HEK293 (cell line): ENCODE results near the gene DCAF5.

Experiments
- CTCF ChIA-PET: fragments of 350-600 bp; formaldehyde crosslinking; extraction: SDS; loops from one replicate; lab custom pipeline; 2021; ENCODE audit warnings: antibody characterized with exemption; lab: Yijun Ruan, JAX
- POLR2A ChIA-PET: fragments of 300-600 bp; formaldehyde crosslinking; extraction: SDS; loops from one replicate; lab custom pipeline; 2020; ENCODE audit warnings: antibody characterized with exemption, inconsistent platforms; lab: Yijun Ruan, JAX
- H3K27ac ChIP-seq: fragments of 200-500 bp; sonication (Bioruptor generic); 2 replicates; pipeline ENCODE4 v1.5.1; 2014; ENCODE audit warnings: low read depth, low read length, control low read depth, inconsistent platforms; ENCODE audit errors: extremely low read depth
- H3K36me3 ChIP-seq, 2 experiments: fragments of 200-500 bp in 1 of 2; sonication (Bioruptor generic) in 1 of 2; 1 replicate in 1 of 2; 2 replicates in 1 of 2; pipeline ENCODE4 v1.5.1; 2014 to 2017; ENCODE audit warnings: inconsistent platforms in 2 of 2, low read length in 2 of 2; ENCODE audit not compliant: control insufficient read depth in 2 of 2, insufficient read depth in 1 of 2
- H3K4me1 ChIP-seq: fragments of 200-500 bp; sonication (Bioruptor generic); 2 replicates; pipeline ENCODE4 v1.5.1; 2014; ENCODE audit warnings: mild to moderate bottlenecking, low read length, inconsistent platforms; ENCODE audit not compliant: control insufficient read depth, insufficient read depth
- H3K4me3 ChIP-seq: 2 replicates; pipeline ENCODE4 v1.5.1; 2011; ENCODE audit warnings: low read depth, mild to moderate bottlenecking, control low read depth, low read length, moderate library complexity
- H3K9me3 ChIP-seq: fragments of 200-500 bp; sonication (Bioruptor generic); 2 replicates; pipeline ENCODE4 v1.5.1; 2014; ENCODE audit warnings: low read depth, low read length, inconsistent platforms; ENCODE audit not compliant: control insufficient read depth, insufficient read depth
- EGR2 ChIP-seq: fragments of 450-650 bp; formaldehyde crosslinking; IDR thresholded peaks from 2 replicates; pipeline ENCODE4 v1.5.1; 2016; ENCODE audit warnings: low read depth, missing biosample characterization, missing genetic modification characterization
- GLIS1 ChIP-seq: fragments of 450-650 bp; formaldehyde crosslinking; IDR thresholded peaks from 2 replicates; pipeline ENCODE4 v1.5.1; 2016; ENCODE audit warnings: missing biosample characterization, missing genetic modification characterization
- YY2 ChIP-seq: fragments of 450-650 bp; formaldehyde crosslinking; IDR thresholded peaks from 2 replicates; pipeline ENCODE4 v1.5.1; 2016; ENCODE audit warnings: missing biosample characterization, missing genetic modification characterization
- ZFHX2 ChIP-seq: fragments of 450-650 bp; formaldehyde crosslinking; conservative IDR thresholded peaks from 2 replicates; pipeline ENCODE4 v1.5.1; 2016; ENCODE audit warnings: missing biosample characterization, missing genetic modification characterization
- ZNF121 ChIP-seq: fragments of 450-650 bp; formaldehyde crosslinking; IDR thresholded peaks from 2 replicates; pipeline ENCODE4 v1.5.1; 2016; ENCODE audit warnings: missing biosample characterization, missing genetic modification characterization
- ZNF140 ChIP-seq: fragments of 450-650 bp; formaldehyde crosslinking; IDR thresholded peaks from 2 replicates; pipeline ENCODE4 v1.5.1; 2016; ENCODE audit warnings: missing biosample characterization, missing genetic modification characterization
- ZNF146 ChIP-seq: fragments of 450-650 bp; formaldehyde crosslinking; IDR thresholded peaks from 2 replicates; pipeline ENCODE4 v1.5.1; 2016; ENCODE audit warnings: missing biosample characterization, missing genetic modification characterization
- ZNF155 ChIP-seq: fragments of 450-650 bp; formaldehyde crosslinking; IDR thresholded peaks from 2 replicates; pipeline ENCODE4 v1.5.1; 2016; ENCODE audit warnings: missing biosample characterization, missing genetic modification characterization
- ZNF184 ChIP-seq: fragments of 450-650 bp; IDR thresholded peaks from 2 replicates; pipeline ENCODE4 v1.5.1; 2018; ENCODE audit warnings: missing biosample characterization, mild to moderate bottlenecking, missing genetic modification characterization
- ZNF202 ChIP-seq: fragments of 450-650 bp; formaldehyde crosslinking; IDR thresholded peaks from 2 replicates; pipeline ENCODE4 v1.5.1; 2016; ENCODE audit warnings: missing biosample characterization, missing genetic modification characterization, borderline replicate concordance
- ZNF266 ChIP-seq: fragments of 450-650 bp; formaldehyde crosslinking; IDR thresholded peaks from 2 replicates; pipeline ENCODE4 v1.5.1; 2016; ENCODE audit warnings: missing biosample characterization, missing genetic modification characterization, low read depth
- ZNF501 ChIP-seq: fragments of 450-650 bp; formaldehyde crosslinking; IDR thresholded peaks from 2 replicates; pipeline ENCODE4 v1.5.1; 2016; ENCODE audit warnings: missing biosample characterization, missing genetic modification characterization
- ZNF548 ChIP-seq: fragments of 450-650 bp; formaldehyde crosslinking; IDR thresholded peaks from 2 replicates; pipeline ENCODE4 v1.5.1; 2016; ENCODE audit warnings: missing biosample characterization, missing genetic modification characterization
- ZNF600 ChIP-seq: fragments of 450-650 bp; formaldehyde crosslinking; IDR thresholded peaks from 2 replicates; pipeline ENCODE4 v1.5.1; 2016; ENCODE audit warnings: missing biosample characterization, missing genetic modification characterization
- ZNF677 ChIP-seq: fragments of 450-650 bp; IDR thresholded peaks from 2 replicates; pipeline ENCODE4 v1.5.0; 2018; ENCODE audit warnings: missing biosample characterization, mild to moderate bottlenecking, missing genetic modification characterization, moderate library complexity
- ZNF777 ChIP-seq: fragments of 450-650 bp; formaldehyde crosslinking; IDR thresholded peaks from 2 replicates; pipeline ENCODE4 v1.5.1; 2017; ENCODE audit warnings: missing biosample characterization, missing genetic modification characterization, borderline replicate concordance
- ZXDB ChIP-seq: fragments of 450-650 bp; formaldehyde crosslinking; IDR thresholded peaks from 2 replicates; pipeline ENCODE4 v1.5.1; 2016; ENCODE audit warnings: missing biosample characterization, missing genetic modification characterization
- TF ChIP-seq, protein P1 (sequence below): fragments of 450-650 bp; formaldehyde crosslinking; IDR thresholded peaks from 2 replicates; pipeline ENCODE4 v1.5.1; 2016; ENCODE audit warnings: missing biosample characterization, missing genetic modification characterization
- TF ChIP-seq, protein P2 (sequence below): fragments of 450-650 bp; formaldehyde crosslinking; IDR thresholded peaks from 2 replicates; pipeline ENCODE4 v1.5.1; 2016; ENCODE audit warnings: missing biosample characterization, missing genetic modification characterization
- TF ChIP-seq, protein P3 (sequence below): fragments of 450-650 bp; formaldehyde crosslinking; IDR thresholded peaks from 2 replicates; pipeline ENCODE4 v1.5.1; 2016; ENCODE audit warnings: missing biosample characterization, missing genetic modification characterization
- TF ChIP-seq, protein P4 (sequence below): fragments of 450-650 bp; formaldehyde crosslinking; IDR thresholded peaks from 2 replicates; pipeline ENCODE4 v1.5.1; 2017; ENCODE audit warnings: missing biosample characterization, missing genetic modification characterization
- TF ChIP-seq, protein P5 (sequence below): fragments of 450-650 bp; formaldehyde crosslinking; IDR thresholded peaks from 2 replicates; pipeline ENCODE4 v1.5.1; 2016; ENCODE audit warnings: missing biosample characterization, missing genetic modification characterization

Gene DCAF5

DNA sequence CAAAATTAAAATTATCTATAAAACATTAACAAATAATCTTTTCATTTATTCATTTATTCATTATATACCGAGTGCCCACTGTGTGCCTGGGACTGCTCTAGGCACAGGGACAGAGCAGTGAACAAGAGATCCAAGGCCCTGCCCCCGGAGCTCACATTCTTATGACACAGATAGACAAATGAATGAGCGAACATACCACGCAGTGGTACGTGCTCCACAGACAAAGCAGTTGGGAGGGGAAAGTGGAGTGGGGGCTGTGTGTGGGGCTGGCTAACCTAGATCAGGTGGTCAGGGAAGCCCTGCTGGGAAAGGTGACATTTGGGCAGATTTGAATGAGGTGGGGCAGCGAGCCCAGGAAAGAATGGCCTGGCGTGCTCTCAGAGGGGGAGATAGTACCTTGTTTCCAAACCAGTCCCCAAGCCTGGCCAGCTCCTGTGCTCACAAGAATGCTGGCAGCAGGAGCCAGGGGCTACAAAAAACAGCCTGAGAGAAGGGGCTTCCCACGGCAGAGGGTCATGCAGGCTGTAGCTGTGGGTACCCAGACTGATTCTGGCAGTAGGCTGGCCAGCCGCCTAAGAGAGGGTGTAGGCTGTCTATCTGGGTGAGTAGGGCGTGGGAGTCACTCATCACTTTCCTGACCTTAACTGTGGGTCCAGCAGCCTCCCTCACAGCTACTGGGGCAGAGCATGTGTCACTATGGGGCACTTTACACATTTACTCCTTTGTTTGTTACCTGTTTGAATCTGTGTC, 116.0 kb downstream of the DCAF5 start:
- no peak for TF ChIP-seq ZNF548 (tag by site-specific recombination)
- TF ChIP-seq ZNF121 (tag by site-specific recombination), result no peak
- TF ChIP-seq, protein P1, sequence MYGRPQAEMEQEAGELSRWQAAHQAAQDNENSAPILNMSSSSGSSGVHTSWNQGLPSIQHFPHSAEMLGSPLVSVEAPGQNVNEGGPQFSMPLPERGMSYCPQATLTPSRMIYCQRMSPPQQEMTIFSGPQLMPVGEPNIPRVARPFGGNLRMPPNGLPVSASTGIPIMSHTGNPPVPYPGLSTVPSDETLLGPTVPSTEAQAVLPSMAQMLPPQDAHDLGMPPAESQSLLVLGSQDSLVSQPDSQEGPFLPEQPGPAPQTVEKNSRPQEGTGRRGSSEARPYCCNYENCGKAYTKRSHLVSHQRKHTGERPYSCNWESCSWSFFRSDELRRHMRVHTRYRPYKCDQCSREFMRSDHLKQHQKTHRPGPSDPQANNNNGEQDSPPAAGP (tag by site-specific recombination), result no peak
- TF ChIP-seq ZNF146 (tag by site-specific recombination), result no peak
- no peak for TF ChIP-seq ZXDB (tag by site-specific recombination)
- TF ChIP-seq, protein P2, sequence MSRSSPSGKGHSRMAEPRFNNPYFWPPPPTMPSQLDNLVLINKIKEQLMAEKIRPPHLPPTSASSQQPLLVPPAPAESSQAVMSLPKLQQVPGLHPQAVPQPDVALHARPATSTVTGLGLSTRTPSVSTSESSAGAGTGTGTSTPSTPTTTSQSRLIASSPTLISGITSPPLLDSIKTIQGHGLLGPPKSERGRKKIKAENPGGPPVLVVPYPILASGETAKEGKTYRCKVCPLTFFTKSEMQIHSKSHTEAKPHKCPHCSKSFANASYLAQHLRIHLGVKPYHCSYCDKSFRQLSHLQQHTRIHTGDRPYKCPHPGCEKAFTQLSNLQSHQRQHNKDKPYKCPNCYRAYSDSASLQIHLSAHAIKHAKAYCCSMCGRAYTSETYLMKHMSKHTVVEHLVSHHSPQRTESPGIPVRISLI (tag by site-specific recombination), result no peak
- TF ChIP-seq ZNF202, result no peak
- TF ChIP-seq ZNF155 (tag by site-specific recombination), result no peak
- TF ChIP-seq ZNF501 (tag by site-specific recombination), result no peak
- peak; percentile 67 for TF ChIP-seq EGR2 (tag by site-specific recombination)
- no peak for TF ChIP-seq YY2 (tag by site-specific recombination)
- TF ChIP-seq ZFHX2, result peak; percentile 68
- TF ChIP-seq ZNF777, result no peak
- no peak for TF ChIP-seq ZNF600 (tag by site-specific recombination)
- TF ChIP-seq, all 188 proteins: peak for 2
- Histone ChIP-seq H3K4me1 (peaks cover 2% of the 10 kb centered on the region; the same call in 1 of the 2 replicates), H3K27ac (no peak overlapping the region), H3K4me3 (no peak overlapping the region), H3K9me3 (no peaks in the 10 kb centered on the region), H3K36me3 (no peaks in the 10 kb centered on the region)
- ChIA-PET CTCF (interaction anchor here (1.2 to 1.6 kb wide), 2 partner anchors 95 to 124 kb away, joined by 4 to 7 read pairs; no protein-coding TSS in a partner anchor), POLR2A (no interaction called here)

DNA sequence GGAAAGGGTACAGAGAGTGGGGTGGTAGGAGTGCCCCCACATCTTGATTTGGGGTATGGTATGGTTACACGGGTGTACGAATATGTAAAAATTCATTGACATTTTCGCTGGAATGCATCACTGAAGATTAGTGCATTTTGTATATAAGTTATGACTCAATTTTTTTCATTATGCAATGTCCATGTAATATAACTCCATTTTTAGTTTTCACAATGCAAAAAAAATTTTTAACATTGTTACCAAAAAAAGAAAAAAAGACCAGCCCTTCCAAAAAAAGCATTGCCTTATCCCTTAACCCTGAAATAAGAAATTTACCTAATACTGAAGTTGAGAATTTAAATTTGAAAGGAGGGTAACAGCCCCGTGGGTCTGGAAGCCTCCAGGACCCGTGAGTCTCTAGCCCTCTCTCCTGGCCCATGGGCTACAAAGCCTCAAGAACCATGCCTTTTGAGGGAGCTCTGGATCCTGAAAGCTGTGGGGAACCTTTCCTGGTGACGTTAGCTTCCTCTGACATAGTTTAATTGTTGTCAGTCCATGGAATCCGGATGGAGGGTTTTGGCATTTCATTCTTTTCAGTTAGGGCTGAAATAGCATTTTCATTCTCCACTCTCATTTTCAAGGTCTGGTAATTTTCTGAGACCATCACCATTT, 118.2 kb downstream of the DCAF5 start:
- Histone ChIP-seq H3K36me3 (no peaks in the 10 kb centered on the region), H3K9me3 (no peaks in the 10 kb centered on the region), H3K27ac (no peak overlapping the region), H3K4me1 (peaks cover 2% of the 10 kb centered on the region; the same call in 1 of the 2 replicates), H3K4me3 (no peak overlapping the region)
- TF ChIP-seq, protein P3, sequence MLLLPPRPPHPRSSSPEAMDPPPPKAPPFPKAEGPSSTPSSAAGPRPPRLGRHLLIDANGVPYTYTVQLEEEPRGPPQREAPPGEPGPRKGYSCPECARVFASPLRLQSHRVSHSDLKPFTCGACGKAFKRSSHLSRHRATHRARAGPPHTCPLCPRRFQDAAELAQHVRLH (tag by site-specific recombination), result no peak
- TF ChIP-seq, protein P4, sequence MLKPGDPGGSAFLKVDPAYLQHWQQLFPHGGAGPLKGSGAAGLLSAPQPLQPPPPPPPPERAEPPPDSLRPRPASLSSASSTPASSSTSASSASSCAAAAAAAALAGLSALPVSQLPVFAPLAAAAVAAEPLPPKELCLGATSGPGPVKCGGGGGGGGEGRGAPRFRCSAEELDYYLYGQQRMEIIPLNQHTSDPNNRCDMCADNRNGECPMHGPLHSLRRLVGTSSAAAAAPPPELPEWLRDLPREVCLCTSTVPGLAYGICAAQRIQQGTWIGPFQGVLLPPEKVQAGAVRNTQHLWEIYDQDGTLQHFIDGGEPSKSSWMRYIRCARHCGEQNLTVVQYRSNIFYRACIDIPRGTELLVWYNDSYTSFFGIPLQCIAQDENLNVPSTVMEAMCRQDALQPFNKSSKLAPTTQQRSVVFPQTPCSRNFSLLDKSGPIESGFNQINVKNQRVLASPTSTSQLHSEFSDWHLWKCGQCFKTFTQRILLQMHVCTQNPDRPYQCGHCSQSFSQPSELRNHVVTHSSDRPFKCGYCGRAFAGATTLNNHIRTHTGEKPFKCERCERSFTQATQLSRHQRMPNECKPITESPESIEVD, result no peak
- no peak for TF ChIP-seq ZNF677 (tag by site-specific recombination)
- no peak for TF ChIP-seq GLIS1 (tag by site-specific recombination)
- no peak for TF ChIP-seq YY2 (tag by site-specific recombination)
- TF ChIP-seq ZNF140 (tag by site-specific recombination), result no peak
- no peak for TF ChIP-seq ZNF266 (tag by site-specific recombination)
- TF ChIP-seq, protein P5, sequence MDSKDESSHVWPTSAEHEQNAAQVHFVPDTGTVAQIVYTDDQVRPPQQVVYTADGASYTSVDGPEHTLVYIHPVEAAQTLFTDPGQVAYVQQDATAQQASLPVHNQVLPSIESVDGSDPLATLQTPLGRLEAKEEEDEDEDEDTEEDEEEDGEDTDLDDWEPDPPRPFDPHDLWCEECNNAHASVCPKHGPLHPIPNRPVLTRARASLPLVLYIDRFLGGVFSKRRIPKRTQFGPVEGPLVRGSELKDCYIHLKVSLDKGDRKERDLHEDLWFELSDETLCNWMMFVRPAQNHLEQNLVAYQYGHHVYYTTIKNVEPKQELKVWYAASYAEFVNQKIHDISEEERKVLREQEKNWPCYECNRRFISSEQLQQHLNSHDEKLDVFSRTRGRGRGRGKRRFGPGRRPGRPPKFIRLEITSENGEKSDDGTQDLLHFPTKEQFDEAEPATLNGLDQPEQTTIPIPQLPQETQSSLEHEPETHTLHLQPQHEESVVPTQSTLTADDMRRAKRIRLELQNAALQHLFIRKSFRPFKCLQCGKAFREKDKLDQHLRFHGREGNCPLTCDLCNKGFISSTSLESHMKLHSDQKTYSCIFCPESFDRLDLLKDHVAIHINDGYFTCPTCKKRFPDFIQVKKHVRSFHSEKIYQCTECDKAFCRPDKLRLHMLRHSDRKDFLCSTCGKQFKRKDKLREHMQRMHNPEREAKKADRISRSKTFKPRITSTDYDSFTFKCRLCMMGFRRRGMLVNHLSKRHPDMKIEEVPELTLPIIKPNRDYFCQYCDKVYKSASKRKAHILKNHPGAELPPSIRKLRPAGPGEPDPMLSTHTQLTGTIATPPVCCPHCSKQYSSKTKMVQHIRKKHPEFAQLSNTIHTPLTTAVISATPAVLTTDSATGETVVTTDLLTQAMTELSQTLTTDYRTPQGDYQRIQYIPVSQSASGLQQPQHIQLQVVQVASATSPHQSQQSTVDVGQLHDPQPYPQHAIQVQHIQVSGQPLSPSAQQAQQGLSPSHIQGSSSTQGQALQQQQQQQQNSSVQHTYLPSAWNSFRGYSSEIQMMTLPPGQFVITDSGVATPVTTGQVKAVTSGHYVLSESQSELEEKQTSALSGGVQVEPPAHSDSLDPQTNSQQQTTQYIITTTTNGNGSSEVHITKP (tag by site-specific recombination), result no peak
- no peak for TF ChIP-seq ZNF184 (tag by site-specific recombination)
- ChIA-PET CTCF (interaction anchor here (1.6 kb wide), 1 partner anchor 93 kb away, joined by 7 read pairs; no protein-coding TSS in a partner anchor), POLR2A (no interaction called here)
